ENCODE measurements around the gene NPPA.

DNA sequence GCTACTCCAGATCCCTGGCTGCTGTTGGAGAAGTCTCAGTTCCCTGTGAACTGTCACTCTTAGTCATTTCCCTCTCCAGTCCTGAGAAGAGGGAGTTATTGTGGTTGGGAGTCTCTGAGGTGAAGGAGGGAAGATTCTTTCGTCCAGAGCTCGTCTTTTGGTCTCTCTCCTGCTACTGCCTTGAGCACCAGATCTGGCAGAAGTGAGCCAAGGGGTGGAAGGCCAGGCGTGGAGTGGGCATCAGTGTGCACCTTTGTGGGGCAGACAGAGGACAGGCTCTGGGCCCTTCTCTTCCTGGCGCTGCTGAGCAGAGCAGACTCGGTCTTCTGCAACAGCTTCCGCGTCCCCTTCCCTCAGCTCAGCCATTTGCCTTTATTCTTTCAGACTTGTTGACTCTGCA, 22.5 kb downstream of the NPPA start:
- TF ChIP-seq, protein P1, sequence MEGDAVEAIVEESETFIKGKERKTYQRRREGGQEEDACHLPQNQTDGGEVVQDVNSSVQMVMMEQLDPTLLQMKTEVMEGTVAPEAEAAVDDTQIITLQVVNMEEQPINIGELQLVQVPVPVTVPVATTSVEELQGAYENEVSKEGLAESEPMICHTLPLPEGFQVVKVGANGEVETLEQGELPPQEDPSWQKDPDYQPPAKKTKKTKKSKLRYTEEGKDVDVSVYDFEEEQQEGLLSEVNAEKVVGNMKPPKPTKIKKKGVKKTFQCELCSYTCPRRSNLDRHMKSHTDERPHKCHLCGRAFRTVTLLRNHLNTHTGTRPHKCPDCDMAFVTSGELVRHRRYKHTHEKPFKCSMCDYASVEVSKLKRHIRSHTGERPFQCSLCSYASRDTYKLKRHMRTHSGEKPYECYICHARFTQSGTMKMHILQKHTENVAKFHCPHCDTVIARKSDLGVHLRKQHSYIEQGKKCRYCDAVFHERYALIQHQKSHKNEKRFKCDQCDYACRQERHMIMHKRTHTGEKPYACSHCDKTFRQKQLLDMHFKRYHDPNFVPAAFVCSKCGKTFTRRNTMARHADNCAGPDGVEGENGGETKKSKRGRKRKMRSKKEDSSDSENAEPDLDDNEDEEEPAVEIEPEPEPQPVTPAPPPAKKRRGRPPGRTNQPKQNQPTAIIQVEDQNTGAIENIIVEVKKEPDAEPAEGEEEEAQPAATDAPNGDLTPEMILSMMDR (IDR thresholded peaks at IDR 0.05; ENCODE audit: poor library complexity), result no peak
- TF ChIP-seq EZH2 (IDR thresholded peaks at IDR 0.05; ENCODE audit: borderline replicate concordance), result no peak

All from hepatocyte (in vitro differentiated cells).